ENCODE measurements around the gene GFOD1.

The GFOD1 gene, protein sequence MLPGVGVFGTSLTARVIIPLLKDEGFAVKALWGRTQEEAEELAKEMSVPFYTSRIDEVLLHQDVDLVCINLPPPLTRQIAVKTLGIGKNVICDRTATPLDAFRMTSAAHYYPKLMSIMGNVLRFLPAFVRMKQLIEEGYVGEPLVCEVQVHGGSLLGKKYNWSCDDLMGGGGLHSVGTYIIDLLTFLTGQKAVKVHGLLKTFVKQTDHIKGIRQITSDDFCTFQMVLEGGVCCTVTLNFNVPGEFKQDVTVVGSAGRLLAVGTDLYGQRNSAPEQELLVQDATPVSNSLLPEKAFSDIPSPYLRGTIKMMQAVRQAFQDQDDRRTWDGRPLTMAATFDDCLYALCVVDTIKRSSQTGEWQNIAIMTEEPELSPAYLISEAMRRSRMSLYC

GRCh38 chr6:13487122-13488014 lies at the start of gene GFOD1:
Gene GFOD1, minus strand, starts transcription at chr6:13487600. Its CDS starts 710 bp downstream, at chr6:13486890.
- in situ Hi-C loops (cut with MboI; ENCODE audit: low pct_unique_long_range_greater_than_20kb, low sequenced_read_pairs, unreplicated experiment), result no loop called here
- no peak for TF ChIP-seq CTCF (IDR thresholded peaks at IDR 0.05; ENCODE audit: extremely low read depth, insufficient read depth, missing control alignments)
- DNase-seq (ENCODE audit: low spot score), result peak; percentile 96

- in situ Hi-C loops (cut with MboI; ENCODE audit: low pct_unique_long_range_greater_than_20kb, low sequenced_read_pairs, unreplicated experiment), result loop anchor here (25.0 kb wide), 2 partner anchors 350 to 625 kb away; no protein-coding TSS in a partner anchor
- no peak for TF ChIP-seq CTCF (IDR thresholded peaks at IDR 0.05; ENCODE audit: extremely low read depth, insufficient read depth, missing control alignments)
- no peak for DNase-seq (ENCODE audit: low spot score)
Measured at GRCh38 chr6:13536796-13537526, 49.6 kb upstream of the GFOD1 start.

- in situ Hi-C loops (cut with MboI; ENCODE audit: low pct_unique_long_range_greater_than_20kb, low sequenced_read_pairs, unreplicated experiment), result loop anchor here (25.0 kb wide), 2 partner anchors 348 to 623 kb away; no protein-coding TSS in a partner anchor
- TF ChIP-seq CTCF (IDR thresholded peaks at IDR 0.05; ENCODE audit: extremely low read depth, insufficient read depth, missing control alignments), result no peak
- no peak for DNase-seq (ENCODE audit: low spot score)
Measured at GRCh38 chr6:13535306-13535705, 47.9 kb upstream of the GFOD1 start.

- in situ Hi-C loops (cut with MboI; ENCODE audit: low pct_unique_long_range_greater_than_20kb, low sequenced_read_pairs, unreplicated experiment), result loop anchor here (25.0 kb wide), 2 partner anchors 347 to 622 kb away; no protein-coding TSS in a partner anchor
- no peak for DNase-seq (ENCODE audit: low spot score)
- TF ChIP-seq CTCF (IDR thresholded peaks at IDR 0.05; ENCODE audit: extremely low read depth, insufficient read depth, missing control alignments), result no peak
Measured at GRCh38 chr6:13534536-13534935, 47.1 kb upstream of the GFOD1 start.

GRCh38 chr6:13531956-13532355 lies 44.6 kb upstream of the GFOD1 start:
- TF ChIP-seq CTCF (IDR thresholded peaks at IDR 0.05; ENCODE audit: extremely low read depth, insufficient read depth, missing control alignments), result no peak
- in situ Hi-C loops (cut with MboI; ENCODE audit: low pct_unique_long_range_greater_than_20kb, low sequenced_read_pairs, unreplicated experiment), result loop anchor here (25.0 kb wide), 2 partner anchors 345 to 620 kb away; no protein-coding TSS in a partner anchor
- no peak for DNase-seq (ENCODE audit: low spot score)
